Activated naive CD4-positive, alpha-beta T cell treated with anti-CD3 and anti-CD28 coated beads, Interleukin-2, amount 50 U/mL, for 16 hours (primary cell): Measurements from ENCODE around the gene TBATA.
A peak's percentile ranks its signal among the peaks of the same experiment; 100 is the strongest.

ENCODE experiments used
- DNase-seq: peaks from one replicate; pipeline ENCODE4 v3.0.0-alpha.2; 2020

TBATA gene

GRCh38 chr10:70760271-70760787 lies 24.8 kb downstream of the TBATA start:
- no peak for DNase-seq

- no peak for DNase-seq
Measured at GRCh38 chr10:70759781-70760180, 25.4 kb downstream of the TBATA start.

GRCh38 chr10:70758757-70759514 lies 26.2 kb downstream of the TBATA start:
- DNase-seq: peak; percentile 58

- DNase-seq: no peak
Measured at GRCh38 chr10:70757856-70758255, 27.3 kb downstream of the TBATA start.

GRCh38 chr10:70756700-70757360 lies 28.3 kb downstream of the TBATA start:
- DNase-seq: no peak

GRCh38 chr10:70753841-70754621 lies 31.1 kb downstream of the TBATA start:
- no peak for DNase-seq

GRCh38 chr10:70753026-70753663 lies 32.0 kb downstream of the TBATA start:
- DNase-seq: no peak

GRCh38 chr10:70752571-70752970 lies 32.6 kb downstream of the TBATA start:
- no peak for DNase-seq

- no peak for DNase-seq
Measured at GRCh38 chr10:70751991-70752390, 33.2 kb downstream of the TBATA start.

- DNase-seq: no peak
Measured at GRCh38 chr10:70751356-70751755, 33.8 kb downstream of the TBATA start.

- DNase-seq: no peak
Measured at GRCh38 chr10:70750156-70750703, 34.9 kb downstream of the TBATA start.

- DNase-seq: no peak
Measured at GRCh38 chr10:70749756-70750155, 35.4 kb downstream of the TBATA start.

GRCh38 chr10:70748801-70749573 lies 36.2 kb downstream of the TBATA start:
- DNase-seq: no peak

- DNase-seq: no peak
Measured at GRCh38 chr10:70748305-70748704, 36.9 kb downstream of the TBATA start.

GRCh38 chr10:70747192-70747965 lies 37.8 kb downstream of the TBATA start:
- DNase-seq: no peak

GRCh38 chr10:70745555-70745954 lies 39.6 kb downstream of the TBATA start:
- DNase-seq: no peak

- DNase-seq: no peak
Measured at GRCh38 chr10:70744617-70745143, 40.5 kb downstream of the TBATA start.

- no peak for DNase-seq
Measured at GRCh38 chr10:70743879-70744278, 41.3 kb downstream of the TBATA start.

- no peak for DNase-seq
Measured at GRCh38 chr10:70743430-70743788, 41.8 kb downstream of the TBATA start.

- no peak for DNase-seq
Measured at GRCh38 chr10:70742537-70743429, 42.4 kb downstream of the TBATA start.
